Measurements from ENCODE around the gene ABCA9.

GRCh38 chr17:69075823-69076222, 15.1 kb upstream of the ABCA9 start:
- TF ChIP-seq TAF1 (IDR thresholded peaks at IDR 0.05; ENCODE audit: borderline replicate concordance, insufficient read depth, low read length) (no peak), POLR2AphosphoS5 (IDR thresholded peaks at IDR 0.05; ENCODE audit: low read depth, low read length) (no peak), REST (IDR thresholded peaks at IDR 0.05; ENCODE audit: insufficient read depth in 1 of 2, low read depth in 2 of 2, low read length in 2 of 2) (no peak)

All from PFSK-1 (cell line).